SK-N-SH (cell line): ENCODE results near the gene TM6SF1.

Experiments used
- CTCF ChIP-seq: fragments of 200-600 bp; sonication (generic); IDR thresholded peaks from 2 replicates; pipeline ENCODE4 v1.6.1; 2017; ENCODE audit warnings: antibody characterized with exemption, mild to moderate bottlenecking, moderate library complexity
- EP300 ChIP-seq, 2 experiments: IDR thresholded peaks; 2 replicates each; pipeline versions ENCODE4 v1.4.0 to v1.6.1; 2012; ENCODE audit warnings: borderline replicate concordance in 1 of 2, low read depth in 1 of 2, low read length in 1 of 2
- EZH2phosphoT487 ChIP-seq: fragments of 200-600 bp; sonication (generic); IDR thresholded peaks from 2 replicates; pipeline ENCODE4 v1.6.1; 2017; ENCODE audit warnings: low read depth, mixed run types, mild to moderate bottlenecking, antibody characterized with exemption, moderate library complexity, borderline replicate concordance
- MAX ChIP-seq: IDR thresholded peaks from 2 replicates; pipeline ENCODE4 v1.4.0; 2012; ENCODE audit warnings: low read depth
- MEF2A ChIP-seq: IDR thresholded peaks from 2 replicates; pipeline ENCODE4 v1.4.0; 2012; ENCODE audit warnings: low read depth, borderline replicate concordance
- NFIC ChIP-seq: IDR thresholded peaks from 2 replicates; pipeline ENCODE4 v1.4.0; 2012; ENCODE audit warnings: borderline replicate concordance
- NRF1 ChIP-seq: IDR thresholded peaks from 2 replicates; pipeline ENCODE4 v1.6.1; 2012; ENCODE audit warnings: low read depth, mild to moderate bottlenecking, low read length
- PBX3 ChIP-seq: IDR thresholded peaks from 2 replicates; pipeline ENCODE4; 2012
- POLR2AphosphoS5 ChIP-seq: IDR thresholded peaks from 2 replicates; pipeline ENCODE4 v1.6.1; 2012; ENCODE audit warnings: low read depth, low read length
- RAD21 ChIP-seq: IDR thresholded peaks from 2 replicates; pipeline ENCODE4 v1.6.1; 2012; ENCODE audit warnings: mild to moderate bottlenecking, low read length
- RFX5 ChIP-seq: IDR thresholded peaks from 2 replicates; pipeline ENCODE4 v1.6.1; 2012; ENCODE audit warnings: mild to moderate bottlenecking, improper control_type of control experiment, low read length
- SMC3 ChIP-seq: IDR thresholded peaks from 2 replicates; pipeline ENCODE4 v1.6.1; 2012; ENCODE audit warnings: low read depth, low read length, improper control_type of control experiment
- TCF12 ChIP-seq: IDR thresholded peaks from 2 replicates; pipeline ENCODE4 v1.4.0; 2012

GRCh38 chr15:83123529-83123928 lies 16.1 kb downstream of the TM6SF1 start:
- TF ChIP-seq EZH2phosphoT487 = no peak
- no peak for TF ChIP-seq TCF12
- no peak for TF ChIP-seq NRF1
- no peak for TF ChIP-seq CTCF
- no peak for TF ChIP-seq RAD21
- TF ChIP-seq NFIC = no peak
- TF ChIP-seq PBX3 = no peak
- TF ChIP-seq EP300 (IDR thresholded peaks at IDR 0.05; ENCODE audit: borderline replicate concordance in 1 of 2, low read depth in 1 of 2, low read length in 1 of 2) = no peak
- no peak for TF ChIP-seq MAX
- TF ChIP-seq MEF2A = no peak
- no peak for TF ChIP-seq RFX5
- TF ChIP-seq SMC3 = no peak
- TF ChIP-seq POLR2AphosphoS5 = no peak
